Dedifferentiated amniotic fluid mesenchymal stem cell (primary cell): ENCODE data around the gene DMD.

ENCODE experiments used
- DNase-seq: peaks from one replicate; pipeline ENCODE4 v3.0.0-alpha.2; 2016; ENCODE audit errors: extremely low spot score

DMD gene

DNA sequence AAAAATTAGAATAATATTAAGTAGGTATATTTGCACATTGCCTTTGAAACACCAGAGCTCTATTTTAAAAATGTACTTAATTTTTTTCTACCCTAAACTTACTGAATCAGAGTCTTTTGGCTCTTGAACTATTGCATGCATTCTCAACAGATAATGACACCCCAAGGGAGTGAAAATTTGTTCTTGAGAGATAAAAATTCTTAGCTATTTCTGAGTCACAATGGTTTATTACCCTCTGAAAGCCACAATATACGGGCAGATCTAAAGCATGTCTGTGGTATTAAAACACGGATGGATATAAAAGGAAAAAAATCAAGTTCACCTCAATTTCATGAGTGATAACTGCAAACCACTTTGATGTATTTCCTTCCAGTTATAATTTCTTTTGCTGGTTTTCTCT lies 1503.2 kb downstream of the DMD start:
- no peak for DNase-seq

- DNase-seq: no peak
These were observed 1504.9 kb downstream of the DMD start for GRCh38 chrX:31706466-31706865.

- DNase-seq: no peak
These were observed 1505.5 kb downstream of the DMD start for GRCh38 chrX:31705816-31706215.

- no peak for DNase-seq
These were observed 1506.4 kb downstream of the DMD start for GRCh38 chrX:31704938-31705337.

DNA sequence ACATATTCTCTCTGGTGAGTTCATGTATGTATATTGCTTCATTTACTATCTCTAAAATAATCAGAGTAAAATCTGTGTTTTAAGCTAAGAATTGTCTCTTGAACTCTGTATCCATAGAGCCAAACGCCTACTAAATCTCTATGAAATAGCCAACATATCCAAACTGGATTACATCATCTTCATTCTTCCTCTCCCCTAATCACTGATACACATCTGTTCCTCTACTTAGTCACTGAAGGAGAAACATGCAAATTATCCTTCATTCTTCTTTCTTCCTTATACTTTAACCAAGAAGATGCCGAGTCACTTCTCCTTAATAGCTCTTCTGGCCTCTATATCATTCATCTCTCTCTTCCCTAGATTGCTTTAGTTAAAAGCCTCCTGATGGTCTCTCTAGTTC lies 1509.1 kb downstream of the DMD start:
- no peak for DNase-seq

- no peak for DNase-seq
These were observed 1513.9 kb downstream of the DMD start for GRCh38 chrX:31697294-31697916.

- no peak for DNase-seq
These were observed 1531.5 kb downstream of the DMD start for GRCh38 chrX:31679861-31680260.

DNA sequence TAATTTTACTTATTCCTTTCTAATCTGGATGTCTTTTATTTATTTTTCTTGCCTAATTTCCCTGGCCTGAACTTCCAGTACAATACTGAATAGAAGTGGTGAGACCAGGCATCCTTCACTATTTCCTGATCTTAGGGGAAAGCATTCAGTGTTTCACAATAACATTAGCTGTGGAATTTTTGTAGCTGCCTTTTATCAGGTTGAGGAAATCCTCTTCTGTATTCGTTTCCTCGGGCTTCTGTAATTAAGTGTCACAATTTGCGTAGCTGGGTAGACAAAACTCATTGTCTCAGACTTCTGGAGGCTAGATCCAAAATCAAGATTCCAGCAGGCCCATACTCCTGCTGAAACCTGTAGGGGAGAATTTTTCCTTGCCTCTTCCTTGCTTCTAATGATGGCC lies 1541.1 kb downstream of the DMD start:
- DNase-seq: no peak

- no peak for DNase-seq
These were observed 1545.9 kb downstream of the DMD start for GRCh38 chrX:31665454-31665853.

DNA sequence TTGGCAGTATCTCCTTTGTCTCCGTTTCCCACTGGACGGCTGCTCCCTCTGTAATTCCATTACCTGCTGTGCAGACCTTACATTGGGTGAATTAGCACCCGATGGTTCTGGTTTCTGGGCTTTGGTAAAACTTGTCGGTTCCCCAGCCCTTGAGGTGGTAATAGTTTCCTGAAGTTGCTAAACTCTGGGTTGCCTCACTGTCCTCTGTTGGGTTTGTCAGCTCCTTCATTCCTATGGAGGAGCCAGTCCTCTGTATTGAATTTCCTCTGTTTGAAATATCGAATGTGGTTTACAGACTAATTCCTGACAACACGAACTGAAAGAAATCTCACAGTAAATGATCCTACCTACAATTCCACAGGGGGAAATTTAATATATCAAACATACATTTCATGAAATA lies 1548.2 kb downstream of the DMD start:
- no peak for DNase-seq

DNA sequence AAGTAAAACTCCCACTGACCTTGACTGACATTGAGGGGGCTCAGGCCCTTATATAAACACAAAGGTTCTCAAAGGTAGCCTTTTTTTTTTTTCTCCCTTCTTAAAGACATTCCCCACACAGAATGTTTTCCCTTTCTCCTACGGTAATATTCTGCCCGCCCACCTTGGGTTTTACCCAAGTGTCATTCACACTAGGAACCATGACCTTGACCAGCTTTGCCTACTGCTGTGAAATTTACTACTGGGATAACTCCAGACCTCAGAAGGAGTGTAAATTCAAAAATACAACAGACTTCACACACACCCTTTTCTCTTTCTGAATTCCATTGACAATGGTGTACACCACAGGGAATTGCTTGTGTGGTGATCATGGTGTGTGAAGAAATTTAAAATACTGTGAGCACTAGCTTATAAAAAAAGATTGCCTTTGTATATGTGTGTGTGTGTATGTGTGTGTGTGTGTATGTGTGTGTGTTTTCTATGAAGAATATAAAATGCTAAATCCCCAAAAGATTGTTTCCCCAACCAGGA lies 1550.0 kb downstream of the DMD start:
- DNase-seq: no peak

- peak; percentile 60 for DNase-seq
These were observed 1553.0 kb downstream of the DMD start for GRCh38 chrX:31658360-31658759.

GRCh38 chrX:31656013-31656412 lies 1555.3 kb downstream of the DMD start:
- DNase-seq: no peak

- DNase-seq: no peak
These were observed 1557.9 kb downstream of the DMD start for GRCh38 chrX:31653422-31653821.

DNA sequence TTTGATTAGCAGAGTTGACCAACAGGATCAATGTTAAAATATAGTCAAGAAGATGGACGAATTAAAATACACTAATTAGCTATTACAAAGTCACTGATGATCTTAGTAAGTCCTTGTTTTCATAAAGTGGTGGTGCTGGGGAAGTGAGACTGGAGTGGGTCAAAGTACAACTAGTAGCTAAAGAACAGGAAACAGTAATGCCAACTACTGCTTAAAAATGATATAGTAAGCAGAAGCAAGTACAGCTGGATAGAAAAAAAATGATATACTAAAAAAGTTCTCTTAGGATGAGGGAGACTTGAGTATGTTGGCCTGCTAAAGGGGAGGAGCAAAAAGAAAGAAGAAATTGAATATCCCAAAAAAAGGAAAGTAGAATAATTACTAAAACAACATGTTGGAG lies 1558.7 kb downstream of the DMD start:
- no peak for DNase-seq

GRCh38 chrX:31649201-31649600 lies 1562.1 kb downstream of the DMD start:
- DNase-seq: no peak

GRCh38 chrX:31633349-31633748 lies 1578.0 kb downstream of the DMD start:
- no peak for DNase-seq

- no peak for DNase-seq
These were observed 1582.2 kb downstream of the DMD start for GRCh38 chrX:31629195-31629594.

DNA sequence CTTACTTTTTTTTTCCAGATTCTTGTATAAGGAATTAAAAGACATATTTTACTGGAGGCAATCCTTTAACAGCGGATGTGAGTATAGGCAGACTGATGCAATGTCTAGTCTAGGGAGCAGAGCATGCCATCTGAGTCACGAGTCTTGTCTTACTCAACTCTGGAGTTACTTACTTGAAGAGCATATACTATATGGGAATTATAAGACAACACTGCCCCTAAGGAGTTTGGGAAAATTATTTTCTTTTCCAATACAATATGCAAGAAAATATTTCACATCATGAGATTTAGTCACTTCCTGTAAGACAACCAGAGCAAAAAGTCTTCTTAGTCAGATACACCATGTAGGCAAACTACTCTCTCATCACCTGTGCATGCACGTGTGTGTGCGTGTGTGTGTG lies 1602.2 kb downstream of the DMD start:
- peak; percentile 95 for DNase-seq

GRCh38 chrX:31608638-31609037 lies 1602.7 kb downstream of the DMD start:
- no peak for DNase-seq

- DNase-seq: no peak
These were observed 1604.6 kb downstream of the DMD start for GRCh38 chrX:31606771-31607170.

GRCh38 chrX:31604629-31605221 lies 1606.6 kb downstream of the DMD start:
- DNase-seq: no peak

GRCh38 chrX:31603411-31604120 lies 1607.8 kb downstream of the DMD start:
- DNase-seq: no peak
